BJ (cell line): Measurements from ENCODE around the gene IP6K2. TPM values are rescaled to one million over a fixed set of nuclear protein-coding genes. Genes with fewer than 3 reads are reported as not detected.
"Not testable (repeated sequence)": the region's sequence is repeated elsewhere in the genome, so short reads cannot be mapped to it uniquely, and the experiment has no call there.

Experiments used
- CTCF ChIA-PET: fragments of 350-600 bp; formaldehyde crosslinking; extraction: SDS; loops from one replicate; lab custom pipeline; 2021; ENCODE audit warnings: antibody characterized with exemption, inconsistent platforms; lab: Yijun Ruan, JAX
- POLR2A ChIA-PET: fragments of 300-600 bp; sonication (Branson Sonifier 250); formaldehyde crosslinking; extraction: SDS; loops from one replicate; lab custom pipeline; 2021; ENCODE audit warnings: antibody characterized with exemption; lab: Charles Lee
- DNase-seq: peaks from one replicate; pipeline ENCODE4 v3.0.0-alpha.2; 2011; ENCODE audit warnings: low read depth
- H3K27me3 ChIP-seq: 2 replicates; pipeline ENCODE4 v1.6.0; 2011; ENCODE audit warnings: low read length; ENCODE audit not compliant: control insufficient read depth, insufficient read depth
- H3K36me3 ChIP-seq: 2 replicates; pipeline ENCODE4 v1.5.1; 2011; ENCODE audit warnings: low read length; ENCODE audit not compliant: control insufficient read depth, insufficient read depth
- H3K4me3 ChIP-seq: 2 replicates; pipeline ENCODE4 v1.5.1; 2011; ENCODE audit warnings: low read depth, mild to moderate bottlenecking, control low read depth, low read length
- CTCF ChIP-seq: IDR thresholded peaks from 2 replicates; pipeline ENCODE4 v1.5.1; 2011; ENCODE audit warnings: low read depth, mild to moderate bottlenecking, control low read depth, inconsistent platforms, low read length, moderate library complexity; ENCODE audit not compliant: insufficient read depth
- polyA plus RNA-seq: library from polyadenylated mRNA; depleted of rRNA; stranded (reverse); fragments of >200 nt; gene quantifications from 2 replicates; pipeline ENCODE4 v1.2.3, GENCODE V29; 2011

The IP6K2 gene
- polyA plus RNA-seq, 1 experiment = 89.9 TPM

- Histone ChIP-seq H3K36me3 (no peaks in the 10 kb centered on the region), H3K27me3 (no peaks in the 10 kb centered on the region), H3K4me3 (no peak overlapping the region)
- ChIA-PET CTCF (interaction anchor here (0.8 to 5.9 kb wide), 3 partner anchors 11 to 62 kb away, joined by 3 to 34 read pairs (median 3); partner anchors contain the start of gene IP6K2), POLR2A (no interaction called here)
- TF ChIP-seq CTCF = no peak
- no peak for DNase-seq
Observed at GRCh38 chr3:48738144-48738536, 21.1 kb upstream of the IP6K2 start.

GRCh38 chr3:48735075-48735767 is 18.2 kb upstream of the IP6K2 start:
- H3K4me3 ChIP-seq, DNase-seq, POLR2A ChIA-PET, H3K36me3 ChIP-seq, H3K27me3 ChIP-seq: not testable (repeated sequence)
- CTCF ChIA-PET = interaction anchor here (1.4 to 5.9 kb wide), 4 partner anchors 13 to 49 kb away, joined by 3 to 34 read pairs (median 5); partner anchors contain the start of gene IP6K2

- CTCF ChIA-PET, POLR2A ChIA-PET, H3K36me3 ChIP-seq, H3K4me3 ChIP-seq, H3K27me3 ChIP-seq, DNase-seq: not testable (repeated sequence)
Observed at GRCh38 chr3:48734541-48734940, 17.5 kb upstream of the IP6K2 start.

GRCh38 chr3:48733752-48734518 is 16.9 kb upstream of the IP6K2 start:
- not testable (repeated sequence) for H3K36me3 ChIP-seq, H3K27me3 ChIP-seq, DNase-seq, H3K4me3 ChIP-seq
- ChIA-PET CTCF (interaction anchor here (1.7 kb wide), 1 partner anchor 14 kb away, joined by 3 read pairs; no protein-coding TSS in a partner anchor), POLR2A (interaction anchor here (0.5 kb wide), 1 partner anchor 116 kb away, joined by 3 read pairs; no protein-coding TSS in a partner anchor)

GRCh38 chr3:48727511-48727910 is 10.5 kb upstream of the IP6K2 start:
- no peaks in the 10 kb centered on the region for H3K36me3 ChIP-seq
- CTCF ChIA-PET = interaction anchor here (0.9 kb wide), 1 partner anchor 12 kb away, joined by 3 read pairs; no protein-coding TSS in a partner anchor
- no peak for DNase-seq
- no peak for TF ChIP-seq CTCF
- POLR2A ChIA-PET = no interaction called here
- H3K27me3 ChIP-seq = peaks cover 3% of the 10 kb centered on the region; the same call in 1 of the 2 replicates
- H3K4me3 ChIP-seq = no peak overlapping the region

GRCh38 chr3:48725185-48725855 is 8.3 kb upstream of the IP6K2 start:
- CTCF ChIA-PET = interaction anchor here (2.0 kb wide), 1 partner anchor 15 kb away, joined by 10 read pairs; no protein-coding TSS in a partner anchor
- DNase-seq, POLR2A ChIA-PET: not testable (repeated sequence)

GRCh38 chr3:48723725-48724124 is 6.7 kb upstream of the IP6K2 start:
- H3K4me3 ChIP-seq = no peak overlapping the region
- H3K36me3 ChIP-seq = no peaks in the 10 kb centered on the region
- ChIA-PET POLR2A (no interaction called here), CTCF (interaction anchor here (1.0 to 2.0 kb wide), 2 partner anchors 14 to 16 kb away, joined by 3 to 10 read pairs; no protein-coding TSS in a partner anchor)
- TF ChIP-seq CTCF = no peak
- peaks cover 3% of the 10 kb centered on the region; the same call in 1 of the 2 replicates for H3K27me3 ChIP-seq
- no peak for DNase-seq

More at GRCh38 chr3:48725185-48725855, 8.3 kb upstream of the IP6K2 start:
- not testable (repeated sequence) for H3K4me3 ChIP-seq, H3K36me3 ChIP-seq, H3K27me3 ChIP-seq

GRCh38 chr3:48723293-48723692 is 6.3 kb upstream of the IP6K2 start:
- H3K27me3 ChIP-seq, H3K36me3 ChIP-seq, H3K4me3 ChIP-seq, DNase-seq, POLR2A ChIA-PET: not testable (repeated sequence)
- CTCF ChIA-PET = interaction anchor here (1.0 to 2.0 kb wide), 2 partner anchors 14 to 17 kb away, joined by 3 to 10 read pairs; no protein-coding TSS in a partner anchor
